G401 (cell line): ENCODE data around the gene APOA4. TPM values are rescaled to one million over a fixed set of nuclear protein-coding genes. Genes with fewer than 3 reads are reported as not detected.
"Not testable (repeated sequence)": the region's sequence is repeated elsewhere in the genome, so short reads cannot be mapped to it uniquely, and the experiment has no call there.

Experiments used
- DNase-seq: peaks from one replicate; pipeline ENCODE4 v3.0.0-alpha.2; 2015; ENCODE audit warnings: low spot score
- in situ Hi-C: cut with HindIII; loops from 2 replicates; pipeline ENCODE4 v1.10.0; 2016; ENCODE audit warnings: low sequenced_read_pairs, mixed read lengths
- total RNA-seq: library from RNA; depleted of rRNA; stranded (reverse); fragments of >200 nt; shearing (Covaris generic); gene quantifications from 2 replicates; pipeline ENCODE4 v1.2.3, GENCODE V29; 2014

APOA4 gene
- total RNA-seq, 1 experiment from 2014 or later, result not detected

DNA sequence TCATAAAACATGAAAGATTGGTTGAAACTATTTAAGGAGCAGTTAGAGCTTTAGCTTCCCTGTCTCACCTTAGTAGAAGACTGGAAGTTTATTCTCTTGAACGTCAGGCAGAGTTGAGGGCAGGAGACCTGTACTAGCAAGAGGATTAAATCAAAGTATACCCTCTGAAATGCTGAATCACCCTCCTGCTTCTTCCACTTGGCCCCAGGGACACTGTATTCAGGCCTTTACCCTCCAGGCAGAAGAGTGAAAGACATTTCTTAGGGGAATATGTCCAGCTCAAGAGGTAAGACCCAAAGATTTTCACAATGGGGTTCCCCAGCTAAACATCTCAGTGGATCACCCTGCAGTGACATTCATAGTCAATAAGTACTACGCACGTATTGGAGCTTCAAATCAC is 11.9 kb downstream of the APOA4 start:
- in situ Hi-C loops, result no loop called here
- no peak for DNase-seq

- no peak for DNase-seq
- in situ Hi-C loops, result no loop called here
These were observed 14.6 kb downstream of the APOA4 start for GRCh38 chr11:116808262-116809175.

DNA sequence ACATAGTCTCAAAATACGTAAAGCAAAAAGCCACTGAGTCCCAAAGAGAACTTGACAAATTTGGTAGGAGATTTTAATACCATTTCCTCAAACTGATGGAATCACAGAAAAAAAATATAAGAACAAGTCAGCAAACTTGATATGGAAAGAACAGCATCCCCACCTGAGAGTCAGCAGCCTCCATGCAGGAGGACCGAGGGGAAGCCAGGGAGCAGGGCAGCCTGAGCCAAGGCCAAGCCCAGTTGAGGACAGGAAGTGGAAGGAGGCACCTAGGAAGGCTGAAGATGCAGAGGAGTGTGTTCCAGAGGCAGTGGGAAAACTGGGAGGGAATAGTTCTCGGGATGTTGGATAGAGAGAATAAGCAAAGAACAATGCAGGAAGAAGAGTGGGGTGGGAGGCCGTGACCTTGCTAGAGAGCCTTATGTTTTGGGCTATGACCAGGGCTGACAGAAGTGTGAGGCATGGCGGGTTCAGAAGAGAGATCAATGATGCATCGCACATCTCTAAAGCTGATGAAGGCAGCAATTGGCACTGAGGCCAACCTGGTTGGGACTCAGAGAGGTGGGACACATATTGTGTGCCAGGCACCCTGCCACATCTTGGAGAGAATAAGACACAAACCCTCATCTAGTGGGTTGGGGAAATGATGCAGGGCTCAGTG is 15.4 kb downstream of the APOA4 start:
- in situ Hi-C loops, result no loop called here
- no peak for DNase-seq

GRCh38 chr11:116804001-116804400 is 19.1 kb downstream of the APOA4 start:
- no peak for DNase-seq
- in situ Hi-C loops, result no loop called here

DNA sequence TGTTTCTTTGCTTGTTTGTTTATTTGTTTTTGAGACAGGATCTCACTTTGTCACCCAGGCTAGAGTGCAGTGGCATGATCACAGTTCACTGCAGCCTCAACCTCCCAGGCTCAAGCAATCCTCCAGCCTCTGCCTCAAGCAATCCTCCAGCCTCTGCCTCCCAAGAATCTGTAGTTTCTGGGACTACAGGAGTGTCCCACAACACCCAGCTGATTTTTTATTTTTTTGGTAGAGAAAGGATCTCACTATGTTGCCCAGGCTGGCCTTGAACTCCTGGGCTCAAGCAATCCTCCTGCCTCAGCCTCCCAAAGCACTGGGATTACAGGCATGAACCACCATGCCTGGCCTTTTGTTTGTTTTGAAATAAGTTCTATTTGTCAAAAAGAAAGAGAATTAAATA is 21.4 kb downstream of the APOA4 start:
- in situ Hi-C loops, DNase-seq: not testable (repeated sequence)

- in situ Hi-C loops, result no loop called here
- DNase-seq, result no peak
These were observed 22.5 kb downstream of the APOA4 start for GRCh38 chr11:116800610-116801009.

DNA sequence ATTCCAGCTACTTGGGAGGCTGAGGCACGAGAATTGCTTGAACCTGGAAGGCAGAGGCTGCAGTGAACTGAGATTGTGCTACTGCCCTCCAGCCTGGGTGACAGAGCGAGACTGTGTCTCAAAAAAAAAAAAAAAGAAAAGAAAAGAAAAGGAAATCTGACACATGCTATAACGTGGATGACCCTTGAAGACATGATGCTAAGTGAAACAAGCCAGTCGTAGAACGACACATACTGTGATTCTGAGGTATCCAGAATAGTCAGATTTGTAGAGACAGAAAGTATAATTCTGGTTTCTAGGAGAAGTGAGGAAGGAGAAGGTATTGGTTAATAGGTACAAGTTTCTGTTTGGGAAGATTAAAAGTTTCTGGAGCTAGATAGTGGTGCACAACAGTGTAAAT is 24.7 kb downstream of the APOA4 start:
- DNase-seq, result no peak
- in situ Hi-C loops, result no loop called here

DNA sequence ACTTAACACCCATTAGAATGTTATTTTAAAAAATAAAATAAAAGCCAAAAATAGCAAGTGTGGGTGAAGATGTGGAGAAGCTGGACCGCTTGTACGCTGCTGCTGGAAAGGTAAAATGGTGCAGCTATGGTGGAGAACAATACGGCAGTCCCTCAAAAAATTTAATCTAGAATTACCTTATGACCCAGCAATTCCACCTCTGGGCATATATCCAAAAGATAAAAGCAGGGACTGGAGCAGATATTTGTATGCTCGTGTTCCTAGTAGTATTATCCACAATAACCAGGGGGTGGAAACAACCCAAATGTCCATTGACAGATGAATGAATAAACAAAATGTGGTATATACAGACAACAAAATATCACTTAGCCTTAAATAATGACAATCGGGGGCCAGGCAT is 25.3 kb downstream of the APOA4 start:
- in situ Hi-C loops, result no loop called here

GRCh38 chr11:116796548-116796947 is 26.6 kb downstream of the APOA4 start:
- DNase-seq, result no peak
- in situ Hi-C loops, result no loop called here

More for the DNA sequence above, 25.3 kb downstream of the APOA4 start:
- no peak for DNase-seq

DNA sequence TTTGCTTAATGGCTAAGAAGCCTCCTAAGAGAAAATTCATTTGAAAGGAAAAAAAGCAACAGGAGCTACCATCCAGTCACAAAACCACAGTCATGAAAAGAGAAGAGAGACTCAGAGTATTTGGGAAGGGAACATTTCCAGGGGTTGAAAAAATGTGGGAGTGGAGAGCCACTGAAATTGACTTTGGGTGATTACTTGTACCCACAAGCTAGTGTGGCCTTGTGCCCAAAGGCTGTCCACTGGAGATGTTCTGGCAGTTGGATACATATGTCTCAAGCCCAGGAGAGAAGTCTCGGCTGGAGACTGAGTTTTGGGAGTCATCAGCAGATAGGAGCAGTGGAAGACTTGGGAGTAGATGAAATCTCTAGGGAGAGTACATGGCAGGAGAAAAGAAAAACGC is 28.3 kb downstream of the APOA4 start:
- in situ Hi-C loops, result no loop called here
- no peak for DNase-seq

DNA sequence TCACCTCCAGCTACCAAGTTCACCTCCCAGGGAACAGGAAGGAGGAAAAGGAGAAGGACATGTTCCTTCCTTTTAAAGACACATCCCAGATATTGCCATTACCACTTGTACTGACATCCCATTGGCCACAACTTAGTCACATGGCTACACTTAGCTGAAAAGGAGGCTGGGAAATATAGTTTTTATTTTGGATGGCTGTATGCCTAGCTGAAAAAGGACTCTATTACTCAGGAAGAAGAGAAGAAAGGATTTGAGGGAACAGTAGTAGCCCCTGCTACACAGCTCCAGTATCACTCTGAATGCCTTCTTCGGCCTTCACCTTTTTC is 29.4 kb downstream of the APOA4 start:
- in situ Hi-C loops, result no loop called here
- peak; percentile 28 for DNase-seq

GRCh38 chr11:116792869-116793771 is 30.0 kb downstream of the APOA4 start:
- no peak for DNase-seq
- in situ Hi-C loops, result no loop called here

- in situ Hi-C loops, result no loop called here
- no peak for DNase-seq
These were observed 30.8 kb downstream of the APOA4 start for GRCh38 chr11:116792144-116792868.

- in situ Hi-C loops, result no loop called here
- DNase-seq, result no peak
These were observed 31.3 kb downstream of the APOA4 start, which contains the start of gene APOA5 for GRCh38 chr11:116791813-116792143. Gene APOA5, minus strand, starts transcription at chr11:116791879. Its CDS starts 19 bp downstream, at chr11:116791860.

DNA sequence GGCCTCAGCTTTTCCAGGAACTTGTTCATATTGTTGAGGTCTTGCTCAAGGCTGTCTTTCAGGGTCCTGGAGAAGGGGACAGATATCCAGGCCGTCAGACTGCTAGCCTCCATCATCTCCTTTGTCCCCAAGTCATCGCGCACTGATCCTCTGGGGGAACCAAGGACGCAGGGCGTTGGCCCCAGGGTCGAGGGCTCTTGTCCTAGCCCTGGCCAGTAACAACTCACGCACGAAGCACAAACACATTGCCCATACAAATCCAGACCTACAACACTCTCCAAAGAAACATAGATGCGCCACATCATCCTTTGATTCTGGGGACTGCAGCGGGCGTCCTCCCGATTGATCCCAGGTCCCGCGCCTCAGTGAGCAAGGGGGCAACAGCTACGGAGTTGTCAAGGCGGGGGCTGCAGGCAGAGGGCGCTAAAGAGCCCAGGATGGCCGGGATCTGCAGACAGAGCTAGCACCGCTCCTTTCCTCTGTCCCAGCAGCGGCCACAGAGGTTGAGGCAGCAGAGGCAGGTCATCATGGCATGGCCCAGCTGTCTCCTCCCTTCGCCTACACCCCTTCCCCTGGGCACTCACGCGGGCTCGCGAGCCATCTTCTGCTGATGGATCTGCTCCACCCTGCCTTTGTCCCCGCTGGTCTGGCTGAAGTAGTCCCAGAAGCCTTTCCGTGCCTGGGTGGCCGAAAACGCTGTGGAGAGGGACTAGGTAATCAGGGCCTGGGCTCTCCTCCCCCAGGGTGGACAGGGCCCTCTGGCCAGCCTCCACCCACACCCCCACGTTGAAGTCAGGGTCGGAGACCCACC is 31.9 kb downstream of the APOA4 start:
- in situ Hi-C loops, result no loop called here
- DNase-seq, result peak; percentile 85

- no peak for DNase-seq
- in situ Hi-C loops, result no loop called here
These were observed 32.7 kb downstream of the APOA4 start for GRCh38 chr11:116790167-116791001.

GRCh38 chr11:116788975-116789374 is 34.1 kb downstream of the APOA4 start:
- in situ Hi-C loops, result no loop called here
- DNase-seq, result no peak

DNA sequence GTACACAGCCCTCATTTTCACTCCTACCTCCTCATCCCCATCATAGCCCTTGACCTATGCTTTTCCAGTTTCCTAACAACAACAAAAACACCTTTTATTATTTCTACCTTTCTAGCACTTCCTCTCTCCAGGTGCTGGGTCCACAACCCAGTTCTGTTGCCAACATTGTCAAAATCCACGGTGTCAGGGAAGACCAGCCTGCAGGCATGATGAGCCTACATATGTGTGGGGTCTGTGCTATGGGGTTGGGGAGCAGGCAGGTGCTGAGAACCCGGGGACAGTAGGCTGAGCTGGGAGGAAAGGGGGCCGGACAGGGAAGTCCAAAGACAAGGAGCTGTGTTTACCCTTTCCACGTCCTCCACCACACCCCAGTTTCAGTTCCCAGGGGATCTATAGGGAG is 34.6 kb downstream of the APOA4 start:
- in situ Hi-C loops, result no loop called here
- no peak for DNase-seq
